GM21786 (cell line): ENCODE measurements around the gene PTPRN2.

Experiments
- ATAC-seq: cut with Tn5 transposase; IDR thresholded peaks from one replicate; pipeline ENCODE4 v1.9.1; 2021; ENCODE audit not compliant: unreplicated experiment

The PTPRN2 gene

GRCh38 chr7:157527686-157528085, 1059.9 kb downstream of the PTPRN2 start:
- ATAC-seq, result no peak

- no peak for ATAC-seq
Measured at GRCh38 chr7:157526913-157527634, 1060.5 kb downstream of the PTPRN2 start.

DNA sequence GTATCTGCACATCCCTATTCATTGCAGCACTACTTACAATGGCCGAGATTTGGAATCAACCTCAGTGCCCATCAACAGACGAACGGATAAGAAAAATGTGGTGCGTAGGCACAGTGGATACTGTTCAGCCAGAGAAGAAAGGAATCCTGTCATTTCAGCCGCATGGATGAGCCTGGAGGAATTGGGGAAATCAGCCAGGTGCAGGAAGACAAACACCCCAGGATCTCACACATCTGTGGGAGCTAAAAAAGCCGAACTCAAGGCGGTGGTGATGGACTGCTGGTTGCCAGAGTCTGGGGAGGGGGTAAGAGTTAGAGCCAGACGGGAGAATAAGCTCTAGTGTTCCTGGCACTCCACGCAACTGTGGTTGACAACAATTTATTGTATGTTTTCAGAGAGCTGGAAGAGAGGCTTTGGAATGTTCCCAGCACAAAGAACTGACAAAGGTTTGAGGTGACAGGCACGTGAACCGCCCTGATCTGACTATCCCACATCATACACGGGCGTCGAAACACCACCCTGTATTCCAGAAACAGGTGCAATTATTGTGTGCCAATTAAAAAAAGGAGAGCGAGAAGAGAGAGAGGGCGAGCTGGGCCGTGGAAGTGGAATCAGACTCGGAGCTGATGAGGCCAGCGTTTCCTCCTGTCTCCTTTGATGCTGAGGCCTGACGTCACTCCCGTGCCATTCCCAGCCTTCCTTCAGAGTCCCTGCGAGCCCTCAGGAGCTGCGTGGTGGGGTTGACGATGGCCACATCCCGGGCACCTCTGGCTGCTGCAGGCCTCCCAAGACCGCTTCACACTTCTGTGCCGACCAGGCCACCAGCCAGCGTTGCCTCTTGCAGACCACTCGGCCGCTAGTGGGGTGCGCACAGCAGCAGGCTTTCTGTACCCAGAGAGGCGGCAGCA, 1061.4 kb downstream of the PTPRN2 start:
- ATAC-seq, result no peak

DNA sequence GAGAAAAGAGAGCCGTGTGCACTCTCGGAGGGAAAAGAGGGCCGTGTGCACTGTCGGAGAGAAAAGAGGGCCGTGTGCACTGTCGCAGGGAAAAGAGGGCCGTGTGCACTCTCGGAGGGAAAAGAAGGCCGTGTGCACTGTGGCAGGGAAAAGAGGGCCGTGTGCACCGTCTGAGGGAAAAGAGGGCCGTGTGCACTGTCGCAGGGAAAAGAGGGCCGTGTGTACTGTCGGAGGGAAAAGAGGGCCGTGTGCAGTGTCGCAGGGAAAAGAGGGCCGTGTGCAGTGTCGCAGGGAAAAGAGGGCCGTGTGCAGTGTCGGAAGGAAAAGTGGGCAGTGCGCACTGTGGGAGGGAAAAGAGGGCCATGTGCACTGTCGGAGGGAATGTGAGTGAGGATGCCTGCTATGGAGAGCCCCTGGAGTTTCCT, 1062.1 kb downstream of the PTPRN2 start:
- ATAC-seq, result no peak

- no peak for ATAC-seq
Measured at GRCh38 chr7:157524731-157525130, 1062.9 kb downstream of the PTPRN2 start.

GRCh38 chr7:157523766-157524421, 1063.7 kb downstream of the PTPRN2 start:
- ATAC-seq, result no peak

DNA sequence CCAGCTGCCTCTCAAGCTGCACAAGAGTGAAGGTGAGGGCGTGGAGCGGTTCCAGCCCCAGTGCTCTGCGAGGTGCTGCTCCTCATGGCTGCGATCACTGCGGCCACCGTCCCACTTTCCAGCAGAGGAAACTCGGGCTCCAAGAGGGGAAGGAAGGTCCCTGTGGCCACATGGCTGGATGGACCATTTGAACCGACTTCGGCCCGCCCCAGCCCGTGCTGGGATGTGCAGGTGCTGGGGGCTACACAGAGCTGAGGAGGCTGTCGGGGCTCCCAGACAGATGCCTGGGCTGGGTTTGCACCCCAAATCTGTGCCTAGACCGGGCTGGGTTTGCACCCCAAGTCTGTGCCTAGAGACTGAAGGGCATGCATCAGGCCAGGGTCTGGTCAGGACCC, 1064.3 kb downstream of the PTPRN2 start:
- no peak for ATAC-seq

- no peak for ATAC-seq
Measured at GRCh38 chr7:157522954-157523353, 1064.7 kb downstream of the PTPRN2 start.

DNA sequence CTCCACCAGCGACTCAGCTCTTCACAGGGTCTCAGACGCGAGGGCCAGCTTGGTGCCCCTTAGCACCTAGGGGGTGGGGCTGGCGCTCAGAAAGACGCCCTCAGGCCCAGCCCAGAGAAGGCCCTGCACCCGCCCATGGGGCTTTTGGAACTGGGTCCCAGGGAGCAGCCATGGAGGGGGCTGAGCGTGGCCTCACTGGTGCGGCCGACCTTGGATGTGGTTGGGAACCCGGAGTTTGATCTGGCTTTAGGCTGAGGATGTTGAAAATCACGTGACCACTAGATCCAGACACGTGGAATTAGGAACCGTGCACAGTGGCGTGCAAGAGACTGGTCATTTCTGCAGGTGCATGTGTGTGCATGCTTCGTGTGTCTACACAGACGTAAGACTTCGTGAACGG, 1065.4 kb downstream of the PTPRN2 start:
- ATAC-seq, result no peak

DNA sequence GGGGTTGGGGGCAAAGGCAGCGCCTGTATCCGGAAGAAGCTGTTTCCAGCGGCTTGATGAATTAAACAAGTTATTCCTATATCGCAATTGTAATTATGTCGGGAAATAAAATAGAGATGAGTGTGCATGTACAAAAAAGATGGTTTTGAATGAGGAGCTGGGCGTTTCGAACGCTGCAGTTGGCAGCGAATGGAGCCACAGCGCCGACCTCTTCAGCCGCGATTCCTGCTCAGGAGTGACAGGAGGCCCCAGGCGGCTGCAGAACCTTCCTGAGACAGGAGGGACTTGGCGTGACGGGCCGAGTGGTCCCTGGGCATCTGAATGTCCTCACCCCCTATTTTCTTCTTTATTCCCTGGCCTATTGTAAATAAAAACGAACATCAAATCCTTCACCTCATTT, 1065.9 kb downstream of the PTPRN2 start:
- no peak for ATAC-seq

DNA sequence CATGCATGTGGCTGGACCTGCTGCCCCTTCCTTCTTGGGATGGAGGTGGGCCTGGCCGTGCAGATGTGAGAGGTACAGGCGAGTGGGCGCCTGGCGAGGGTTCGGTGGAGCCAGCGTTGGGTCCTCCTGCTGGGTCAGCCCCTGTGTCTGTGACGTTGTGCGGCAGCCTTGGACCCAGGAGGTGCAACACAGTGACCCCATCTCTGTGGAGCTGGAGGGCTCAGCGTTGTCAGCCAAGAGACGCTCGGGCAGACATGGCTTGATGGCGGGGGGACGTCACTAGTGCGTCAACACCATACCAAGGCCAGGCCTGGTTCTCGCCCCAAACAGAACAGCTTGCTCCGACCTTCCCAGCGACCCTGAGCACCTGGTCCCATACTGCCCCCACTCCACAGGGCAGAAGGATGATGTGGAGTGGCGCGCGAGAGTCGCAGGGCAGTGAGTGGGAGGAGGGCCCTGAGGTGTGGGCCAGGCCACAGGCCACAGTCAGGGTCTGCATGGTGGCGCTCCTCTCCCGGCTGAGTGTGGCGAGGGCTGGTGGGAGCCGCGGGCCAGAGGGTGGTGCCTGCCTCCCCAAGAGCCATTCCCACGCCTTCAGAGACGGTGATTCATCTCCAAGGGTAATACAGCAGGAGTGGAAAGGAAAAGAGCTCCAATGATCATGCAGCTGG, 1066.4 kb downstream of the PTPRN2 start:
- ATAC-seq, result no peak

GRCh38 chr7:157520249-157520648, 1067.4 kb downstream of the PTPRN2 start:
- no peak for ATAC-seq

DNA sequence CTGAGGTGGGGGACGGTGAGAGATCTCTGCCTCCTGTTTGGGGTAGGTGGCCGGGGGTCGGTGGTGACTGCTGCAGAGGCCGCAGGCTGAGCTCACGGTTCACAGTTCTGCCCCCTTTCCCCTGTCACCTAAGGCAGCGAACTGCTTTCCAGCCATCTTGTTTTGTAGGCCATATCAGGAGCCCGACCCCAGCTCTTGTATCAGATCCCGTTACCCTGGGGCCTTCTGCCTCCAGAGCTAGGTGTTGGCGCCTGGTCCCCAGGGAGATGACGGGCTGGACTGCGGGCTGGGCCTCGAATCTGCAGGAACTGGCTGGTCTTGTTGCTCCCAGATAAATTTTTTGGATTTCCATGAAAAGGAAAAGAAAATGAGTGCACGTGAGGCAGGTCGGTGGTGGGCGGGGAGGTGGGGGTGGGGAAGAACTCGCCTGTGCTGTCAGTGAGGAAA, 1067.8 kb downstream of the PTPRN2 start:
- ATAC-seq, result no peak

DNA sequence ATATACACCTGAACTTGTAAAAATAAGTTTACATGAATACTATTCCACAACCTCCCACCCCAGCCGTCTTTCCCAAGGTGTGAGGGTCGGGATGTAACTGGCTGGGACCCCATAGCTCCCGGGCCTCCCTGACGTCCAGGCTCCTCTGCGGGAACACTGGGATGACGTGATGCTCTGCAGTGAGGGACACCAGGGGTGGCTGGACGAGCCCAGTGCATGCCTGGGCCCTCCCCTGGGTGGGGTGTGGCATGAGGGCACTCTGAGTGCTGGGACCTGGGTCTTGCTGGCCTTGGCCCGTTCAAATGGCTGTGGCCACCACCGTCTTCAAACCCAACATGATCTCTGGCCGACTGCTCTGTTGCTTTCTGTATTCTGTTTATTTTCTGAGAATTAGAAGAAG, 1068.4 kb downstream of the PTPRN2 start:
- no peak for ATAC-seq

DNA sequence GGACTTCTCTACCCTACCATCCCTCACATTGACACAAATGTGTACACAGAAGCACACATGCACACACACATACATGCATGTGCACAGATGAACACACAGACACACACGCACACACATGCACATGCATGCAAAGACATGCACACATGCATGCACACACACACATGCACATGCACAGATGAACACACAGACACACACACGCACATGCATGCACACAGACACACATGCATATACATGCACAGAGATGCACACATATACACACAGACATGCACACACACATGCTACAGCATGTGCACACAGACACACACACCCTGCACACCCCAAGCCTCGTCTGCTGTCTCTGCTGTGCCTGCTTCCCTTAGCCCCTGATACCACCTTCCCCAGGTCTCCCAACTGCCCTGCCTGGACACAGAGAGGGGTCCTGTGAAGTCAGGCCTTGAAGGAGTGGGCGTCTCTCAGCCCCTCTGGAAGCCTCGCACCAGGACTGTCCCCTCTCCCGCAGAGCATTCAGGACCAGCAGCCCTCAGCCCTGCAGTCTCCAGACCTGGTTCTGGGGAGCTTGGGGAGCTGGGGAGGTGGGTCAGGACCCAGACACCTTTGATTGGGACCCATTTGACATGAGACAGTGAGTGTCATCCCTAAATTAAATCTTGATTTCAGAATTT, 1069.0 kb downstream of the PTPRN2 start:
- ATAC-seq, result no peak

GRCh38 chr7:157517782-157518513, 1069.7 kb downstream of the PTPRN2 start:
- no peak for ATAC-seq

DNA sequence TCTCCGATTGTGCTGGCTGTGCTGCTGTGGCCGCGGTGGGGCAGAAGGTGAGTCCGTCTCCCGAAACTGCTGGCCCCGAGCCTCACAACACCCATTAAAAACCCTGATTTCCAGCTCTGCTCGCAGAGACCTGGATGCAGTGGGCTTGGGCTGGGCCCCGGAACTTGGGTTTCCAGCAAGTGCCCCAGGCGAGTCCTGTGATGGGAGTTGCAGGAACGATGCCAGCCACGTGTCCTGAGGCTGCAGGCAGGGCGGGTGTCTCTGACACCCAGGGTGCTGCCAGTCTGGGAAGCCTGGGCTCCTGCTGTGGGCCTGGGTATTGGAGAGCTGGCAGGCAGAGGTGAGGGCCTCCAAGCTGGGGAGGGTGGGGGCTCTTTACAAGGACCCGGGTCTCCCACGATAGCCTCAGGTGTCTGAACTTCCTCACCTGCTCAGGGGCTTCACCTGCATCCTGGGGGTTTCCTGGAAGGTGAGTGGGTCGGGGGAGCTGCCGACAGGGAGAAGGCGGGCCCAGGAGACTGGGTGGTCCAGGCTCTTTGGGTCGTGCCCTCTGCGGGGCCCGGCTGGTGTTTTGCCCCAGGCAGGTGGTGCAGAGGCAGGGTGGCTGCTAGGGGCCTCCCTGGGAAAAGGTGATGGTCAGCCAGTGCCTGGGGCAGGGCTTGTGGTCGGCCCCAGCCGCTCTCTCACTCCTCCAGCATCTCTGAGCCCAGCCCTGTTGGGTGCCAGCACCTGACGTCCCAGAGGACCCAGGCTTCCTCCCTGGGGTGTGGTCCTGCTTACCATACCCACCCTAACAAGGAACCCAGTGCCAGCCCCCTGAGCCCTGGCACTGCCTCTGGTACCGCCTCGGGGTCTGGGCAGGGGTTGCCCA, 1070.5 kb downstream of the PTPRN2 start:
- no peak for ATAC-seq

DNA sequence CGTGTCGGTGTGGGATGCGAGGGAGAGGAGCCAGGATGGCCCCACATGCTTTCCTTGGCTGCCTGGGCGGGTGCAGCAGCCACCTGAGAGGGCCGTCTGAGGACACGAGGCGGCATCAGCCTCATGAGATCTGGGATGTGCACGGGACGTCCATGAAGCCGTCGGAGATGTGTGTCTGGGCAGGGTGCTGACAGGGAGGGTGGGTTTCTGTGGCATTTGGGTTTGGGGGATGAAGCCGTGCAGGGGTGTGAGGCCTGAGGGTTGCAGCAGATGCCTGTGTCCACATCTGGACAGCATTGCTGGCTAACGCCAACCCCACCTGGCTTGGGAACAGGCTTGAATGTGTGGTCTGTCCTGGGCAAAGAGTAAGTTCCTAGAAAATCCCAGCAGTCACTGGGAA, 1071.3 kb downstream of the PTPRN2 start:
- ATAC-seq, result no peak
